ENCODE measurements around the gene TNS4.

The TNS4 gene

DNA sequence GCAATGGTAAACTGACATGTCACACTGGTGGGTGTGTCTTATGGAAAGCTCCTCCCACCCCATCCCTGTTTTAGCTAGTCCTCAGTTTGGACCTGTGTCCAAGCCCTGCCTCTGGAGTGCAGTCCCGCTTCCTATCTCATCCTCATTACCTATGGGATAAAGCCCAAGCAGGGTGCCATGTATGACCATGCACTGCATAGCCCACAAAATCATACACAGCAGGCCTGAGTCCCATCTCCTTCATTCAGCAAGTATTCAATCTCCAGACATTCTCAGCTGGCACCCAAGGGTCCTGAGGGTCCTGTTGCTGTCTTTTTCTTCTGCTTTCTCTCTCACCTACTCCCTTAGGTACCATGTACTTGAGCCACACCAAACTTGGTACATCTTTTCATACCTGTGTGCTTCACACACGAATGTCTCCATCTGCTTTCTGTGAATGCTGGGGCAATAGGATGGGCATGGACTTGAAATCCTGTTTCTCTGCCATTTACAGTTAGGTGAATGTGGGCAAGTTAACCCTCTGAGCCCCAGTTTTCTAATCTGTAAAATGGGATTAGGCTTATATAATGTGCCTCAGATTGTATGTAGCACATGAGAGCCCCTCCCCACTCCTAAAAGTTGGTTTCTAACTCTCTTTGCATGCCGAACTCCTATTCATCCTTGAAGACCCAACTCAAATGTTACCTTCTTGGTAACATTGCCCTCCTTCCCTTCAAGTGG is 28.5 kb downstream of the TNS4 start:
- H3K4me3 ChIP-seq (ENCODE audit: low read length), result no peak overlapping the region
- TF ChIP-seq, protein P1, sequence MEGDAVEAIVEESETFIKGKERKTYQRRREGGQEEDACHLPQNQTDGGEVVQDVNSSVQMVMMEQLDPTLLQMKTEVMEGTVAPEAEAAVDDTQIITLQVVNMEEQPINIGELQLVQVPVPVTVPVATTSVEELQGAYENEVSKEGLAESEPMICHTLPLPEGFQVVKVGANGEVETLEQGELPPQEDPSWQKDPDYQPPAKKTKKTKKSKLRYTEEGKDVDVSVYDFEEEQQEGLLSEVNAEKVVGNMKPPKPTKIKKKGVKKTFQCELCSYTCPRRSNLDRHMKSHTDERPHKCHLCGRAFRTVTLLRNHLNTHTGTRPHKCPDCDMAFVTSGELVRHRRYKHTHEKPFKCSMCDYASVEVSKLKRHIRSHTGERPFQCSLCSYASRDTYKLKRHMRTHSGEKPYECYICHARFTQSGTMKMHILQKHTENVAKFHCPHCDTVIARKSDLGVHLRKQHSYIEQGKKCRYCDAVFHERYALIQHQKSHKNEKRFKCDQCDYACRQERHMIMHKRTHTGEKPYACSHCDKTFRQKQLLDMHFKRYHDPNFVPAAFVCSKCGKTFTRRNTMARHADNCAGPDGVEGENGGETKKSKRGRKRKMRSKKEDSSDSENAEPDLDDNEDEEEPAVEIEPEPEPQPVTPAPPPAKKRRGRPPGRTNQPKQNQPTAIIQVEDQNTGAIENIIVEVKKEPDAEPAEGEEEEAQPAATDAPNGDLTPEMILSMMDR (IDR thresholded peaks at IDR 0.05; ENCODE audit: insufficient read depth, low read depth, low read length, missing control alignments), result no peak
- DNase-seq (ENCODE audit: low read depth), result peak; percentile 89

DNA sequence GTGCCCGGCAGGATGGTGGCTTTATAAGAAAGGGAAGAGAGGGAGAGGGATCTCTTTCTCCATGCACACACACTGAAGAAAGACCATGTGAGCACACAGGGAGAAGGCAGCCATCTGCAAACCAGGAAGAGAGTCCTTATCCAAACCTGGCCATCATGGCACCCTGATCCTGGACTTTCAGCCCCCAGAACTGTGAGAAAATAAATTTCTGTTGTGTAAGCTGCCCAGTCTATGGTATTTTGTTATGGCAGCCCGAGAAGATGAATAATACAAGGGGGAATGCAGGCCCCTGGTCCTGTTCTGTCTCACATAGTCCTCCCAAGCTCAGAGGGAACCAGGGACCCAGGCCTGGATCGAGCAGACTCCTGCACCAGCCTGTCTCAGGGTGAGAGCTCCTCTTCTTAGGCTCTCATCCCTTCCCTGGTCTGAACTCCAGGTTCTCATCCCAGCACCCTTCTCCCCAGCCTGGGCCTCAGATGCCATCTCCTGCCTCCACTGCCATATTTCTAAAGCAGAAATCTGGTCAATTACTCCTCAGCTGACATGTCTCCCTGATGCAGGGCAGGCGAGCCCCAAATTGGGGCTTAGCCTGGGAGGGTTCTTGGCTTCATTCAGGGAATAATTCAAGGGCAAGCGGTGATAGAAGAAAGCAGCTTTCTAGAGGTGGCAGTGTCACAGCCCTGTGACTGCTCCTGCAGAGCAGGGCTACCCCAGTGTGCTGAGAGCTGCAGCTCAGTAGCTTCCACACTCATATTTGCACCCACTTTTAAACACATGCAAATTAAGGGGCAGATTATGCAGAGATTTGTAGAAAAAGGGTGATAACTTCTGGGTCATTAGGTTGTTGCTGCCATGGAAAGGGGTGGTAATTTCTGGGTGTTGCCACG is 29.3 kb downstream of the TNS4 start:
- DNase-seq (ENCODE audit: low read depth), result peak; percentile 73
- TF ChIP-seq, protein P1 (IDR thresholded peaks at IDR 0.05; ENCODE audit: insufficient read depth, low read depth, low read length, missing control alignments), result no peak
- no peak overlapping the region for H3K4me3 ChIP-seq (ENCODE audit: low read length)

DNA sequence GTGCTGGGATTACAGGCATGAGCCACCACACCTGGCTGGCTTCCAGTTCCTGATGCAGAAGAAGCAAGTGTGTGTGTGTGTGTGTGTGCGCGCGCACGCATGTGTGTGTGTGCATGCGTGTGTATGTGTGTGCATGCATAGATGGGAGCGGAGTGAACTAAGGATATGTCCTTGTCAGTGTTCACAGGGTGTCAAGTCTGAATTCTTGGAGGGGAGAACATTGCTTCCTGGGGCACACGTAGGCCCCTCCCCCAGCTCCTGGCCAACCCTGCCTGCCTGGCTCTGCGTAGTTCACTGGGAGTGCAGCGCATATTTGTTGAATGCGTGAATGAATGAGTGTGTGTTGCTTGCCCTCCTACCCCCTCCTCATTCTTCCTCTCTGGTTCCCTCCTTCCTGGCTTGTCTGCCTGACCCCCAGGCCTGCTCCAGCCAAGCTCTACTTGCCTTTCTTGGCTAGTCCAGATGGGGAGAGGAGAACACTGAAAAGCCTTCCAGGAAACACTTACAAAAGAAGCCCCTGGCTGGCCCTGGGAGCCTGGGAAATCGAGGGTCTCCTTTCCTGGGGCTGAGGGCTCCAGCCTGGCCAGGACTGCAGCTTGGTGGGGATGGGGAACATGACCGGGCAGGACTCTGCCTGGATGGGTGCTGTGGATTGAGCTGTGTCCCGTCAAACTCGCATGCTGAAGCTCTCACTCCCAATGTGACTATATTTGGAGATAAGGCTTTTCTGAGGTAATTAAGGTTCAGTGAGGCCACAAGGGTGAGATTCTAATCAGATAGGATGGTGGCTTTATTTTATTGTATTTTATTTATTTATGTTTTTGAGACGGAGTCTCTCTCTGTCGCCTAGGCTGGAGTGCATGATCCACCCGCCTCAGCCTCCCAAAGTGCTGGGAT is 30.2 kb downstream of the TNS4 start:
- no peak overlapping the region for H3K4me3 ChIP-seq (ENCODE audit: low read length)
- TF ChIP-seq, protein P1 (IDR thresholded peaks at IDR 0.05; ENCODE audit: insufficient read depth, low read depth, low read length, missing control alignments), result no peak
- peak; percentile 87 for DNase-seq (ENCODE audit: low read depth)

DNA sequence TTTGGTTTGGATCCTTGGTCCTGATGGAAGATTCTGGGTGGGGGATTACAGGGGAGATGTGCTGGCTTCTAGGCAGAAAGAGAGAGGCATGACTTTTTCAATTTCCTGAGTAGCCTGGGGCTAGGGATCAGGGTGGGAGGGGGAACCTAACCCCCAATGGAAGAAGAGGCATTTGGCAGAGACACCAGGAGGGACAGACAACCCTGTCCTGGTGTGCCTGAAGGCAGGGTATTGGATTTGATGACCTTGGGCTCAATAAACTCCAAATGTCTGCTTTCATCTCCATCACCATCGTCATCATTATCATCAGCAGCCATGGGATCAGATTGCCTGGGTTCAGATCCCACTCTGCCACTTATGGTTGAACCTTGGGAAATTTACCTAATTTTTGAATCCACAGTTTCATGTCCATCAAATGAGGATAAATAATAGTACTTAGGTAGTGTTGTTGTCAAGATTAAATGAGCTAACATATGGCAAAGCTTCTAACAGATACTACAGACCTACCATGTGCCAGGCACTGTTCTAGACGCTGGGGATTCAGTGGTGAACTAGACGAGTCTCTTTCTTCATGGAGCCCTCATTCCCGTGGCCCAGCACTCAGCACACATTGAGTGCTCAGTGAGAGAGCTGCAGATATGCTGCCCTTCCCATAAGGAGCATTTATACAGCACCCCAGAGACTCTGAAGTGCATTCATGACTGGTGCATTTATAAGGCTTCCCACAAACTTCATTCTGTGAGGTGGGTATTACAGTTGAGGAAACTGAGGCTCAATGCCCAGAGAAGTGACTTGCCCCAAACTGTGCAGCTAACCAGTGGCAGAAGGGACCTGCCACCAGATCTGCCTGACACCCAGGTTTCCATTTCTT is 31.4 kb downstream of the TNS4 start:
- peak; percentile 31 for DNase-seq (ENCODE audit: low read depth)
- no peak overlapping the region for H3K4me3 ChIP-seq (ENCODE audit: low read length)
- TF ChIP-seq, protein P1 (IDR thresholded peaks at IDR 0.05; ENCODE audit: insufficient read depth, low read depth, low read length, missing control alignments), result no peak

DNA sequence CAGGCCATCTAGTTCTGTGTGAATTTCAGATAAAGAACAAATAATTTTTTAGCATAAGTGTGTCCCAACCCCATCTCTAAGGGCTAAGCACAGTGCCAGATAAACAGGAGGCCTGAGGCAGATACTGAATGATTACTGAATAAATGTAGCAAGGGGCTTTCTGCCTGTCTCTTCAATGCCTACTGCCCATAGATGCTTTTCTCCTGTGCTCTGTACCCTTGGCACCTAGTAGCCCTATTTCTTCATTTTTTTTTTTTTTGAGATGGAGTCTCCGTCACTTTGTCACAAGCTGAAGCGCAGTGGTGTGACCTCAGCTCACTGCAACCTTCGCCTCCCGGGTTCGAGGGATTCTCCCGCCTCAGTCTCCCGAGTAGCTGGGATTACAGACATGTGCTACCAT is 32.9 kb downstream of the TNS4 start:
- TF ChIP-seq, protein P1 (IDR thresholded peaks at IDR 0.05; ENCODE audit: insufficient read depth, low read depth, low read length, missing control alignments), result no peak
- H3K4me3 ChIP-seq (ENCODE audit: low read length), result no peak overlapping the region
- DNase-seq (ENCODE audit: low read depth), result no peak

All from epithelial cell of esophagus (primary cell).